GM10248 (cell line): ENCODE measurements around the gene FRMD1.

Source experiments
- CTCF ChIA-PET: fragments of 300-600 bp; sonication (Branson Sonifier 250); formaldehyde crosslinking; extraction: SDS; loops from one replicate; lab custom pipeline; 2021; ENCODE audit warnings: antibody characterized with exemption; lab: Yijun Ruan, JAX
- POLR2A ChIA-PET: fragments of 350-650 bp; sonication (Branson Sonifier 250); formaldehyde crosslinking; extraction: SDS; loops from one replicate; lab custom pipeline; 2020; ENCODE audit warnings: antibody characterized with exemption; lab: Yijun Ruan, JAX
- DNase-seq: peaks from one replicate; pipeline ENCODE4 v3.0.0; 2012; ENCODE audit errors: extremely low spot score
- TF ChIP-seq, protein P1 (sequence below): IDR thresholded peaks from 2 replicates; pipeline ENCODE4 v1.5.1; 2012; ENCODE audit warnings: mild to moderate bottlenecking, low read depth; ENCODE audit errors: extremely low read depth, missing control alignments, control extremely low read depth

FRMD1 gene

DNA sequence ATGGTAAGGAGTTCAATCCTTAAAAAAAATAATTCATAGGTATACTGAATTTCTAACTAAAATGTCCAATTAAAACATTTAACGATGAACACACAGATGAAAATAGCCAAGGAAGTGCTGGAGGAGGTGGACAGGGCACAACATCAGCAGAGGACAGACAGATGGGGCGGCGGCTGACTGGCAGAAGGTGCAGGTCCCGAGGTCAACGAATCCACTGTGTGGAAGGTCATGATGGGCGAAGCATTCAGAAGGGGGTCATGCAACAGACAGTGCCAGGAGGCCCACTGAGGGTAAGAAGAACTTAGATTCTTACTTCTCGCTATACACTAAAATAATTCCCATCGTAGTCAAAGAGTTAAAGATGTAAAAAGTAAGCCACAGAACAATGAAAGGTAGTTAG lies 34.2 kb upstream of the FRMD1 start:
- TF ChIP-seq, protein P1, sequence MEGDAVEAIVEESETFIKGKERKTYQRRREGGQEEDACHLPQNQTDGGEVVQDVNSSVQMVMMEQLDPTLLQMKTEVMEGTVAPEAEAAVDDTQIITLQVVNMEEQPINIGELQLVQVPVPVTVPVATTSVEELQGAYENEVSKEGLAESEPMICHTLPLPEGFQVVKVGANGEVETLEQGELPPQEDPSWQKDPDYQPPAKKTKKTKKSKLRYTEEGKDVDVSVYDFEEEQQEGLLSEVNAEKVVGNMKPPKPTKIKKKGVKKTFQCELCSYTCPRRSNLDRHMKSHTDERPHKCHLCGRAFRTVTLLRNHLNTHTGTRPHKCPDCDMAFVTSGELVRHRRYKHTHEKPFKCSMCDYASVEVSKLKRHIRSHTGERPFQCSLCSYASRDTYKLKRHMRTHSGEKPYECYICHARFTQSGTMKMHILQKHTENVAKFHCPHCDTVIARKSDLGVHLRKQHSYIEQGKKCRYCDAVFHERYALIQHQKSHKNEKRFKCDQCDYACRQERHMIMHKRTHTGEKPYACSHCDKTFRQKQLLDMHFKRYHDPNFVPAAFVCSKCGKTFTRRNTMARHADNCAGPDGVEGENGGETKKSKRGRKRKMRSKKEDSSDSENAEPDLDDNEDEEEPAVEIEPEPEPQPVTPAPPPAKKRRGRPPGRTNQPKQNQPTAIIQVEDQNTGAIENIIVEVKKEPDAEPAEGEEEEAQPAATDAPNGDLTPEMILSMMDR = no peak
- ChIA-PET POLR2A (no interaction called here), CTCF (no interaction called here)
- DNase-seq = no peak

DNA sequence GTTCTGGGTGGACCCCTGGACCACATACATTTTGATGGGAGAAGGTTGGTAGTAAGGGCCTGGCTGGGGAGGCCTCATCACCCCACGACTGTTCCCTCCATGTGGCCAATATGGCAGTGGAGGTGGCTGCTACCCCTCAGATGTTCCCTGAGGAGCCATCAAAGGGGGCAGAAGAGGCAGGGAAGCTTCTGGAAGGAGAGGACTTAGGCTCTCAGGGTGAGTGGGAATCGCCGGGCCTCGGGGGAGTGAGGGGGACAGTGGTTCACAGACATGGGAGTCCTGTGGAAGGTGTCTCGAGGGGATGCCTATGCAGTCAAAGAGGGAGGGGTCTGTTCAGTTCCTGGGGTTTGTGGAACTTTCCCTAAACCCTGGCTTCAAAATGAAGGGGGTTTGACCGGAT lies 32.9 kb upstream of the FRMD1 start:
- CTCF ChIA-PET = no interaction called here

GRCh38 chr6:168110437-168110836 lies 31.4 kb upstream of the FRMD1 start:
- TF ChIP-seq, protein P1 = no peak
- ChIA-PET CTCF (interaction anchor here (1.4 kb wide), 1 partner anchor 28 kb away, joined by 4 read pairs; no protein-coding TSS in a partner anchor), POLR2A (no interaction called here)
- DNase-seq = no peak

More for the DNA sequence above, 32.9 kb upstream of the FRMD1 start:
- DNase-seq = no peak
- POLR2A ChIA-PET = no interaction called here
- TF ChIP-seq, protein P1 = no peak

DNA sequence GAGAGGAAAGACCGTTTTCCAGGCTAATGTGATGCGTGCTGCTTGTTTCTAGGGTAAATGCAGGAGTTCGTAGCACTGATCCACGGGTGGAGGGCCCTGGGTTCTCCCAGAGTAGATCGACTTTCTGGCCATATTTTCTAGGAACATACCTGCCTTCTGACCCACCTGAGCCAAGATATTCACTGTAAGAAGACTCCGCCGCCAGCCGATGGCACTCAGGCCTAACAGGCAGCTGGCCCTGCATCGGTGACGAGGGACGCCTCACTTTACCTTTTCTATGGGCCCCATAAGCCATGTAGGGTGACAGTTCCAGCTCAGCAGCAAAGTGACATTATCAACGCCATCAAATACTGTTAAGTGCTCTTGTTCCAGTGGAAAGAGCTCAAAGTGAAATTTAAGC lies 30.2 kb upstream of the FRMD1 start:
- ChIA-PET CTCF (interaction anchor here (1.4 kb wide), 1 partner anchor 29 kb away, joined by 4 read pairs; no protein-coding TSS in a partner anchor), POLR2A (no interaction called here)
- TF ChIP-seq, protein P1 = no peak
- no peak for DNase-seq

DNA sequence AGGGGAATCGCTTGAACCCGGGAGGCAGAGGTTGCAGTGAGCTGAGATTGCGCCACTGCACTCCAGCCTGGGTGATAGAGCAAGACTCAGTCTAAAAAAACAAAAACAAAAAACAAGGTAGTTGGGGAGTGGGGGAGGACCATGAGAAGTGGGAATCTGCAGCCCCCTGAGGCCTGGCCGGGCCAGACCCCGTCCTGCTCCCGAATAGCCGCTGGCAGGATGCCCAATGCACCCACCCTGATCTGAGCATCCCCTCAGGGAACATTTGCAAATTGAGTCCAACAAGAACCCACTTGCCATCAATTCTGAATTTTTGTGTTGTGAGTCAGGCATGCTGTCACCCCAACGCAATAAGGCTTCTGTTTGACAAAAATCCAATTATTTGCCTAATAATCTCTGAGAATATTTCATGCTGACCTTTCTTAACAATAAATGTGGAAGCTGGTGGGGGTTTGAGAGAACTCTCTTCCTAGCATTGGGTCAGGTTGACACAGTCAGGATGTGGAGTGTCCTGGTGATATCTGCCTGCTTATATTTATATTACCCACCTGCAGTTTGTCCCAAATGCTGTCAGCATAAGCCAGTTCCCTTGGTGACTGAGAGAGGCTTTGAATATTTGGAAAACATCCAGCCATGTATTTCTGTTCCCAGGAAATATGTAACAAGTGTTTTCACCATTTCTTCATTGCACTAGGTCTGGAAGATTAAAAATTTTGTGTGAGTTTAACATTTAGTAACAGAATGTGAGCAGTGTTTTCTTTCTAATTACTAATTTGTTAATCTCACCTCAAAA lies 28.4 kb upstream of the FRMD1 start:
- TF ChIP-seq, protein P1 = no peak
- ChIA-PET POLR2A (no interaction called here), CTCF (no interaction called here)
- DNase-seq = no peak

DNA sequence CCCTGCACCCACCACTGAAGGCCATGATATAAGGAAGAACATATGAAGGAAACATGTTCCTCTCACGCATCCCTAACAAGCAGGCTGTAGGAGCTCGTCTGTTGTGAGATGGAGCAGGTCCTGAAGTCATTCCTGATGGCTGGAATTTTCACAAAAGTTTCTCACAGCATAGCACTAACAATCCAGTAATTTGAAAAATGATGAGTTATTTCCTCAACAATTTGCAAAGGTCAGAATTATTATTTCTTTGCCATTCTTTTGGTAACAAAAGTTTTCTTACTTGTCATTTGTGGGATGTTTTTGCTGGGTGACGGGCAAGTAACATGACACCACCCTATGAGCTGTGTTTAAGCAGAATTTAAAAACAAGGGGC lies 27.6 kb upstream of the FRMD1 start:
- POLR2A ChIA-PET = no interaction called here
- TF ChIP-seq, protein P1 = no peak
- CTCF ChIA-PET = no interaction called here
- no peak for DNase-seq
